ENCODE results near the gene PRKAG2.
A peak's percentile ranks its signal among the peaks of the same experiment; 100 is the strongest.

Gene PRKAG2

DNA sequence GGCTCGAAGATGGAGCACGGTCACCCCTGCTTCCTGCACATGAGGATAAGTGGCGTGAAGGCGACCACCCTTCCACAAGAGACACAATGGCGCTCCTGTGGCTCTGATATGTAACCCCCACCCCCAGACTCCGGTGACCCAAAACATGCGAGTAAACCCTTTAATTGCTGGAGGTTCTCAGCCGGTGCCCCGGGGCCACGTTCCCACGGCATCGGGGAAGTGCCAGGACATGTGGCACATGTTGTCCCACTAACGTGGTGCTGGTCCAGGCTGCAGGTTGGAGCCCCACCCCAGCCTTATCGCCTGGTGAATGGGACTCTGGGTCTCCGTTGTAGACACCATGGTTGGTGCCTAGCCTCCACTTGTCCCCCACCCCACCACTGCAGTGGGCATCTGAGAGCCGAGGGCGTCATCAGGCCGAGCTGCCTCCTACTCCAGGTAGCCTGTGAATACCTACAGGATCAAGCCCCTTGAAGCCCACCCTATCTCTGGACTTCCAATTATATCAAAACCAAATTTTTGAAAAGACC is 132.8 kb downstream of the PRKAG2 start:
- no peak for DNase-seq (ENCODE audit: low spot score)

DNA sequence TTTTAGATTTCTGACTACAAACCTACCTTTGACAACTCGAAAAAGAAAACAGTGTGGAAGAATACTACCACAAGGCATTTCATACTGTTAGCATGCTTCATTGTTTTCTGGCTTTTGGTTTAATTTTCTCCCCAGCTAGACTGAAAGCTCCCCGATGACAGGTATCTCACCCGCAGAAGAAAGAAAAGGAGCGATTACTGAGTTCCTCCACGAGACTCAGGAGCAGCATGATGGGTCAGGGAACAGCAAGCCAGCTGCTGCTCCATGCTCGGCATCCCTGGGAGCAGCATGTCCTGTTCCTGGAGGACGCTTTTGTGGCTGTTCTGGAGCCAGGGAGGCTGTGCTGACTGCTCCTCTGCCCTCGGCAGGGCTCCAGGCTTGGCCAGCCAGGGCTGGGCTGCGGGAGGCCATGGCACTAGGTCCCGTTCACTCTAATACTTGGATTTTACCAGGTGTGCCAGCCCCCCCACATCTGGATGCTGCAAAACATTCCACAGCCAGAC is 133.4 kb downstream of the PRKAG2 start:
- DNase-seq (ENCODE audit: low spot score) = no peak

GRCh38 chr7:151742713-151743480 is 134.0 kb downstream of the PRKAG2 start:
- DNase-seq (ENCODE audit: low spot score) = peak; percentile 40

- DNase-seq (ENCODE audit: low spot score) = no peak
Observed at GRCh38 chr7:151741585-151741984, 135.3 kb downstream of the PRKAG2 start.

GRCh38 chr7:151740081-151740851 is 136.6 kb downstream of the PRKAG2 start:
- DNase-seq (ENCODE audit: low spot score) = no peak

- DNase-seq (ENCODE audit: low spot score) = no peak
Observed at GRCh38 chr7:151738925-151739324, 138.0 kb downstream of the PRKAG2 start.

GRCh38 chr7:151736403-151736909 is 140.5 kb downstream of the PRKAG2 start:
- peak; percentile 91 for DNase-seq (ENCODE audit: low spot score)

DNA sequence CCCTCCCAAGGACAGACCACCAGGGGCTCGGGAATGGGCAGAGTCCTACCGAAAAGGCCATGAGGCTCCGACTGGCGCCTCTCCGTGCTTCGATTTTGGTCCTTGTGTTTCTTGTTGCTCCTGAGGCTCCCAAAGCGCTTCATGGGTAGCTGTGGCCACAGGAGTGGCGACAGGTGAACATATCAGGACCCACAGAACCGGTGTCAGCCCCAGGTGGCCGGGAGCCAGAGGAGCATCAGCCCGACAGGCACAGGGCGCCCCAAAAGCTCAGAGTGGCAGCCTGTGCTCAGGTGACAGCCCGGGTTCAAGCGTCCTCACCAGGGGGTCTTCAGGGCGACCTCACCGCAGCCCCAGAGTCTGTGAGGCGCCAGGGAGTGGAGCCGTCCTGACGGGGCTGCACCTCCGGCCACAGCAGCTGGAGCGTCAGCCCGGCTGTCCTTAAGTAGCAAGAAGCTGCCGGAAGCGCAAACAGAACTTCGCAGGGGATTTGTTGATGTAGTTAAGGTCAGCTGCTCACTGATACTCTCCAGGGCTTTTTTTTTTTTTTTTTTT is 141.0 kb downstream of the PRKAG2 start:
- DNase-seq (ENCODE audit: low spot score) = peak; percentile 28

DNA sequence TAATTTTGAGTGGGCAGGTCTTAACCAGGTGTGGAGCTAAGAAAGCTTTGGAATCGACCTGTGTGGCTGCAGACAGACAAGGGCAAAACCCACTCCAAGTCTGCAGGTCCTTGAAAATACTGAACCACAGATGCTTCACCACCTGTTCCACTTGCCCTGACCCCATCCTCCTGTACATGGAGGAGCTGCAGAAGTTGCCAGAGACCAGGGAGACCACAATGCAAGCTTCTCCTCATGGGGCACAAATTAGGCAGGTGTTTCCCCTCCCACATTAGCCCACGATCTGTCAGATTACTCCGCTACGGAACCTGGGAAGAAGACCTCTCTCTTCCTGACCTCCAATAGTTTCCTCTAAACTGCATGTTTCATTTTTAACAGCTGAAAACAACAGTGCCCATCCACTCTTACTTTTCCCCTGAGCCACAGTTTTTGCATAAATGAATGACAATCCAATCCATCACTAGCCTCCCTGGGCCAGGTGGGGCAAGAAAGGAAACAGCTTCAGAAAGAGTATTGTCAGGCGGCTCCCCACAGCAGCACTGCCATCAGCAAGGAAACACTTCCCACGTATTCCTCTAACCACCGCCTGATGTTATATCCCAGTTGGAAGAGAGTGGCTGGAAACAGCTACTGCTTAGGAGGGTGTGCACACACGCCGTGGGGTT is 141.6 kb downstream of the PRKAG2 start:
- no peak for DNase-seq (ENCODE audit: low spot score)

DNA sequence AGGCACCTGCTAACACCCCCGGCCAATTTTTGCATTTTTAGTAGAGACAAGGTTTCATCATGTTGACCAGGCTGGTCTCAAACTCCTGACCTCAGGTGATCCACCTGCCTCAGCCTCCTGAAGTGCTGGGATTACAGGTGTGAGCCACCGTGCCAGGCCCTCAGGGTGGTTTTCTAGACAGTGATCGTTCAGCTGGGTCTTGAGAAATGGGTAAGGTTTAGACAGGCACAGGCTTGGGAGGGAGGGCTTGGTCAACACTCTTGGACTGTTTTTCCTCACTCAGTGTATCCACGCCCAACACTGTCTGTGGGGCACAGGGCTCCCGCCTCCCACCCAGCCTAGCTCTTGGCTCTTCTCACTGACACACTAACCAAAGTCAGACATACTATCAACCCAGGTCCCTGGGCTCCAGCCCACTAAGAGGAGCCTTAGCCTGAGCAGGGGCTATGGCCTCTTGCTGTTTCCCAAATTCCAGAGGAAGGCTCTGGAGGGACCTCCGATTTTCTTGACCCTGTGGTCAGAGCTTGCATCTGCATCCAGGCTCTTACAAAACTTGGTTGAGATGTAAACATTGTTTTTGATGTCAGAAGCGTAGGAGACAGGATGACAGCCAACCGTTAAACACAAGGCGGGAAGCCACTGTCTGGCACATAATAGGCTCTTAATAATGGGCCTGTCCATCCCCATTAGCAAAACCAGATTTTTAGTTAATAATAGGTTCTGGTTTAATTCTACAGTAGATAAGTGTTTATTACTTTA is 143.9 kb downstream of the PRKAG2 start:
- DNase-seq (ENCODE audit: low spot score) = no peak

GRCh38 chr7:151732292-151732691 is 144.6 kb downstream of the PRKAG2 start:
- no peak for DNase-seq (ENCODE audit: low spot score)

GRCh38 chr7:151731022-151731441 is 145.9 kb downstream of the PRKAG2 start:
- DNase-seq (ENCODE audit: low spot score) = no peak

DNA sequence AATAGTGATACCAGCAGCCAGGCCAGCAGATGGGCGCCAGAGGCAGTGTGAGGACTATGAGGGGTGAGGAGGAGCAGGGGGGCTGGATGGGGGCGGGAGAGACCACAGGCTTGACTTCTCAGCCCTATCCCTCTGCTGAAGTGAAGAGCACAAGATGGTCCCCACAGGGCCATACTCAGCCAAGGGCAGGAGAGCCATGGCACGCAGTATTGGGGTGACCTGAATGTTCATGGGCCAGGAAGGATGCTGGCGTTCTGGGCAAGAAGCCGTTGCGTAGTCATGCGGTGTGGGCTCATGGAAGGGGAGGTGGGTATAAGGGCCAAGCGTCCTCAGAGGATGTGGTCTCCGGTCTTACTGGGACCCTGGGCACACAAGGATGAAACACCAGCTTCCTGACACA is 146.3 kb downstream of the PRKAG2 start:
- DNase-seq (ENCODE audit: low spot score) = no peak

DNA sequence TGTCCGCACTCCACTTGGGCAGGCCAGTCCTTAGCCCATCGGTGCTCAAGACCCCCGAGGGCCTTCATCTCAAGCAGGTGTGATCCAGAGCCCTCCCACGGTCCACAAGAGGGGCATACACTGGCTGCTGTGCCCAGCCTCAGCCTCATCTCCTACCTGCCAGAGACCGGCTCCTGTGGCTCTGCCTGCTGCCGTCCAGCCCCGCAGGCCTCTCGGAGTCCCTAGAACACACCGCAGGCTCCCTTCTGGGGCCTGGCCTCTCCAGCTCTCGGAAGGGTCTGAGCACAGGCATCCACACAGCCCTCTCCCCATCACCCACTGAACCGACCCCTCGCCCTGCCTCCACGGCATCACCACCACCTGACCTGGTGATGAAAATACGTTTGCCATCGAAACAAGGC is 147.4 kb downstream of the PRKAG2 start:
- DNase-seq (ENCODE audit: low spot score) = no peak

GRCh38 chr7:151728746-151729145 is 148.2 kb downstream of the PRKAG2 start:
- no peak for DNase-seq (ENCODE audit: low spot score)

DNA sequence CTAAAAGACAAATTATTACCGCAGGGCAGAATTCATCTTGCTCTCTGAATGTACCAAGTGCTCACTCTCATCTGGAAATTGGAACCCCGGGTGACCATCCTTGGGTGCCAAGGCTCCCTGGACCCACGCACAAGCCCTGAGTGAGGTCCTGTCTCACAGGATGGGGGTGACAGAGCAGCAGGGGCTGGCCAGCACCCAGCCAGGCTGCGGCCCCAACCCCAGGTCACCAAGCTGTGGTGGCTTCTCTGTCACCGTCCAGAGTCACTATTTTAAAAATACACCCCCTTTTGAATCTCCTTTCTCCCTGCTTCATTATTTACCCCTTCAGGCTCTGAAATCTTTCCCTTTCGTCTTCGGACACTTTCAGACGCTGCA is 148.6 kb downstream of the PRKAG2 start:
- DNase-seq (ENCODE audit: low spot score) = no peak

DNA sequence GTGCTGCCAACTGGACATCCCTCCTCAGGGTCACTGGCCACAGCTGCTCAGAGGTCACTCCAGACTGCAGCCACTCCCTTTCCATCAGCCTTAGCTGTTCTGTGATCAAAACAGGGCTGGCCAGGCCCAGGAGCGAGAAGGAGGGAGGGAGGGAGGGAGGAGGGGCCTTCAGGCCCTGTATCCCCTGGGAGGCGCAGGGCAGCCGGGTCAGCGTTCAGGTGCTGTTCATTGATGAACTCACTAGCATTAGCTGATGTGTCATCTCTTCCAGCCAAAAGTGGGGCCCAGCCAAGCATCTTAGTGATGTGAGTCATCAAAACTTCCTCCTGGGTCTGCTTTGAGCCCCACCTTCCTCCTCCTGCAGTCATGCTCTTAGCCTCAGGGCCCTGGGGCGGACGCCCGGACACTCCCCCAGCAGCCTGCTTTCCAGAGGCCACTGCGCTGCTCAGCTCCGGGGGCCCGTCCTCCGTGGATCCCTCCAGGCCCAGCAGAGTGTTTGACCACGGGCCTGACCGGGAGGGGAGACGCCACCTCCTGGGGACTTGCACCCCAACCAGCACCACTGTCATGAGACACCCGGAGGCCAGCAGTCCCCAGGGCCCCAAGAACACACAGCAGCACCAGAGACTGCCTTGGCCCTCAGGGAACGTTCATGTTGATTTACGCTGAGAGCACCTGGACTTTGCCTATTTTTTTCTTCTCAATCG is 149.2 kb downstream of the PRKAG2 start:
- peak; percentile 97 for DNase-seq (ENCODE audit: low spot score)

DNA sequence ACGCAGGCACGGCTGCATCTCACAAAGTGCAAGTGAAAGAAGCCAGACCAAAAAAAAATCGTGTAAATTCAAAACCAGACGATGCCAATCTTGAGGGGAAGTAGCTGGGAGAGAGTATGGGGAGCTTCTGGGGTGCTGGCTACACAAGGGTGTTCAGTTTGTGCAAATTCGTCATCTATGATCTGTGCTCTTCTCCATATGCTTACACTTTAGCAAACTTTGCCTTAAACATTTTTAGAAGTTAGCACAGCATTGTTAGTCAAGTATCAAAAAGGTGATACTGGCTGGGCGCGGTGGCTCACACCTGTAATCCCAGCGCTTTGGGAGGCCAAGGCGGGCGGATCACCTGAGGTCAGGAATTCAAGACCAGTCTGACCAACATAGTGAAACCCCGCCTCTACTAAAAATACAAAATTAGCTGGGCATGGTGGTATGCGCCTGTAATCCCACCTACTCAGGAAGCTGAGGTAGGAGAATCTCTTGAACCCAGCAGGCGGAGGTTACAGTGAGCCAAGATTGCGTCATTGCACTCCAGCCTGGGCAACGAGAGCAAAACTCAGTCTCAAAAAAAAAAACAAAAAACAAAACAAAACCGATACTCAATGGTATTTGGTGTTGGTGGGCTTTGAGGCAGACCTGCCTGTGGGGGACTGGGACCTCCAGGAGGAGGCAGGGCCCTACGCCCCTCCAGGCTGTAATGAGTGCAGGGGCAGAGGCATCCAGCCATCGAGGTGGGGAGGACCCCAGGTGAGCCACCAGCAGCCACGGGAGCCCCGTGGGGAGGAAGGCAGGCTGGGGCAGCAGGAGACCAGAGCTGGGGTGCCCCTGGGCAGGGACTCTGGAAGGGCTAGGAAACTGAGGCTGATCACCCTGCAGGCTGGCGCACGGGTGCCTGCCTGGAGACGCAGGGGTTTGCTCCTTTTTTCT is 150.0 kb downstream of the PRKAG2 start:
- no peak for DNase-seq (ENCODE audit: low spot score)

DNA sequence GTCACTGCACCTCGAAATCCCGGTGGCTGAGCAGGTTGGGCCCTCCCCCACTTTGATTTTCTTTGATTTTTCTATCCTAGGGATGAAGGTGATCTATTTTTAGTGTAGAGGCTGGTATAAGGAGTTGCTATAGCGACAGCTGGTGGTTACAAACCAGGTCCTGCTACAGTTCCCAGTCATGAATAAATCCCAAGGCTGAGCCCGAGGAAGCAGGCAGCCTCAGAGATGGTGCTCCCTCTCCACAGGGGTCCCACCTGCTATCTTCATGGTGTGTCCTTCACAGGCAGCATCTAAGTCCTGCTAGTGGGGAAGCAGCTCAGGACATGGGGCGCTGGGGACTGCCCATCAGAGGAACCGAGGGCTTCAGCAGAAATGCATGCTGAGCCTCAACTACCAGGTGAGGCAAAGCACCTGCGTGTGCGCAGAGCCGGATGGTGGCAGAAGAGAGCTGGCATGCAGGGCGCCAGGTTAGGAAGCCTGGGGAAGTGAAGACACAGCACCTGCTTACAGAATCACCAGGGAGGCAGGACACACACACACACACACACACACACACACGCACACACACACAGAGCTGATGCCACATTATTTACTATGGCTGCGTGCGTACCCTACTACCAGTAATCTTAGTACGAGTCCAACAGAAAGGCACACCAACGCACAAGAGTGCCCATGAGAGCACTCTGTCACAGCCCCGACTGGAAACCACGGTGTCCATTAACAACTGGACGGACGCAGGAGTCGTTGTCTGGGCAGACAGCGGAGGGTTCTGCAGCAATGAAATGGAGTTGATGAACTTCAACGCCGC is 150.9 kb downstream of the PRKAG2 start:
- DNase-seq (ENCODE audit: low spot score) = no peak

Measured in kidney capillary endothelial cell (primary cell).